SU-DHL-6 (cell line): Measurements from ENCODE around the gene C6orf62.

ENCODE experiments used
- H2AFZ ChIP-seq: fragments of 200-600 bp; sonication (generic); 2 replicates; pipeline ENCODE4 v1.6.1; 2014; ENCODE audit warnings: low read depth, mild to moderate bottlenecking, moderate library complexity, mixed read lengths, antibody characterized with exemption, low read length; ENCODE audit not compliant: severe bottlenecking
- H3F3A ChIP-seq: fragments of 200-600 bp; shearing (Covaris generic); 2 replicates; pipeline ENCODE4 v1.6.0; 2016; ENCODE audit warnings: antibody characterized with exemption, mild to moderate bottlenecking; ENCODE audit not compliant: insufficient read depth
- H3K27ac ChIP-seq: fragments of 200-600 bp; sonication (generic); 2 replicates; pipeline ENCODE4 v1.5.1; 2016; ENCODE audit warnings: low read depth, mild to moderate bottlenecking, low read length, moderate library complexity, mixed read lengths
- H3K27me3 ChIP-seq: fragments of 200-600 bp; sonication (generic), shearing (Covaris generic); 2 replicates; pipeline ENCODE4 v1.6.0; 2014; ENCODE audit warnings: mild to moderate bottlenecking, low read length
- H3K36me3 ChIP-seq: fragments of 200-600 bp; sonication (generic); 2 replicates; pipeline ENCODE4 v1.6.1; 2014; ENCODE audit warnings: mild to moderate bottlenecking, low read length, mixed read lengths
- H3K4me2 ChIP-seq: fragments of 300-600, 200-600 bp; shearing (Covaris generic), sonication (generic); 2 replicates; pipeline ENCODE4 v1.6.0; 2014; ENCODE audit warnings: low read length, low read depth, mild to moderate bottlenecking; ENCODE audit not compliant: poor library complexity, severe bottlenecking
- H3K4me3 ChIP-seq: fragments of 200-600 bp; sonication (generic); 2 replicates; pipeline ENCODE4 v1.5.1; 2014; ENCODE audit warnings: antibody characterized with exemption, low read length, mild to moderate bottlenecking, mixed read lengths; ENCODE audit not compliant: insufficient read depth, poor library complexity, severe bottlenecking
- H3K79me2 ChIP-seq: fragments of 200-600 bp; sonication (generic); 2 replicates; pipeline ENCODE4 v1.6.1; 2014; ENCODE audit warnings: mild to moderate bottlenecking, low read length, moderate library complexity; ENCODE audit not compliant: insufficient read depth
- H3K9ac ChIP-seq: fragments of 200-600 bp; sonication (generic); 2 replicates; pipeline ENCODE4 v1.7.0; 2014; ENCODE audit warnings: mild to moderate bottlenecking, low read length
- H3K9me2 ChIP-seq: fragments of 200-600 bp; sonication (generic); replicated peaks from 2 replicates; pipeline ENCODE4 v1.6.1; 2014; ENCODE audit warnings: low read length; ENCODE audit not compliant: insufficient read depth
- H3K9me3 ChIP-seq: fragments of 200-600 bp; sonication (generic); 2 replicates; pipeline ENCODE4 v1.6.1; 2014; ENCODE audit warnings: low read length, mixed read lengths; ENCODE audit not compliant: insufficient read depth
- H4K20me1 ChIP-seq: fragments of 200-600 bp; sonication (generic); 2 replicates; pipeline ENCODE4 v1.6.1; 2014; ENCODE audit warnings: low read depth, mild to moderate bottlenecking, antibody characterized with exemption, low read length, moderate library complexity, mixed read lengths
- EZH2phosphoT487 ChIP-seq: fragments of 200-600 bp; sonication (generic), shearing (Covaris generic); conservative IDR thresholded peaks from 2 replicates; pipeline ENCODE4 v1.6.1; 2018; ENCODE audit warnings: mild to moderate bottlenecking, antibody characterized with exemption, low read length, moderate library complexity, mixed read lengths
- TF ChIP-seq, protein P1 (sequence below): fragments of 200-600 bp; sonication (generic); IDR thresholded peaks from one replicate; pipeline ENCODE4 v1.5.1; 2017; ENCODE audit warnings: antibody characterized with exemption, mild to moderate bottlenecking, low read length, moderate library complexity; ENCODE audit not compliant: insufficient read depth, poor library complexity, severe bottlenecking

The C6orf62 gene

DNA sequence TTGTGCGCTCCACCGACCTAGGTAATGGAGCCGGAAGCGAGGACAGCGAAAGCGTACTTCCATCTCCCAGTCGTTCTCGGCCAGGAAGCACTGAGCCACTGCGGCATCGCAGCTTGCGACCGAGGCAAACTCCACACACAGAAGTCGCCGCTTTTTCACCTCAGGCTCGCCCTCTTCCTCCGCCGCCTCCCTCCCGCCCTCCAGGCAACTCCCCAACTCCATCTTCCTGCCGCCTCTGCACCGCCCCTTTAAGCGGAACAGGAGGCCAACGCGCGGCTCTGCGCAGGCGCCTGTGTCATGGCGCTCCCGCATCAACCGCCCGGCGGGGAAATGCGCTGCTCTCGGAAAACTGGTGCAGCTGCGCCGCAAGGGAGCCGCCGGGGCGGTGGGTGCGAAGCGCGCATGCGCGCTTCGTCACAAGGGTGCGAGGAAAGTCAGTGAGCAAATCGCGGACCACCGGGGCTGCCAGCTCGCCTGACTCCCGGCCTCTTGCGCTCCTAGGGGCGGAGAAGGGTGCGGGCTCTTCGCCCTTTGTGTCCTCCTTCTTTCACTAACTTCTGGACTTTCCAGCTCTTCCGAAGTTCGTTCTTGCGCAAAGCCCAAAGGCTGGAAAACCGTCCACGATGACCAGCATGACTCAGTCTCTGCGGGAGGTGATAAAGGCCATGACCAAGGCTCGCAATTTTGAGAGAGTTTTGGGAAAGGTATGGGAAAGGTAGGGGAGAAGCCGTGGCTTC lies 52.1 kb downstream of the C6orf62 start, which contains the start of the genes ACOT13 and TDP2:
TSS of gene ACOT13 (plus strand) at position 437 of the 737 bp plus-strand sequence. CDS start at position 624, 187 bp downstream.
TSS of gene TDP2 (minus strand) at position 259 of the 737 bp plus-strand sequence. CDS start at position 222, 37 bp downstream.
- H3K9me2 ChIP-seq, result no peaks in the 10 kb centered on the region
- TF ChIP-seq EZH2phosphoT487, result no peak
- TF ChIP-seq, protein P1, sequence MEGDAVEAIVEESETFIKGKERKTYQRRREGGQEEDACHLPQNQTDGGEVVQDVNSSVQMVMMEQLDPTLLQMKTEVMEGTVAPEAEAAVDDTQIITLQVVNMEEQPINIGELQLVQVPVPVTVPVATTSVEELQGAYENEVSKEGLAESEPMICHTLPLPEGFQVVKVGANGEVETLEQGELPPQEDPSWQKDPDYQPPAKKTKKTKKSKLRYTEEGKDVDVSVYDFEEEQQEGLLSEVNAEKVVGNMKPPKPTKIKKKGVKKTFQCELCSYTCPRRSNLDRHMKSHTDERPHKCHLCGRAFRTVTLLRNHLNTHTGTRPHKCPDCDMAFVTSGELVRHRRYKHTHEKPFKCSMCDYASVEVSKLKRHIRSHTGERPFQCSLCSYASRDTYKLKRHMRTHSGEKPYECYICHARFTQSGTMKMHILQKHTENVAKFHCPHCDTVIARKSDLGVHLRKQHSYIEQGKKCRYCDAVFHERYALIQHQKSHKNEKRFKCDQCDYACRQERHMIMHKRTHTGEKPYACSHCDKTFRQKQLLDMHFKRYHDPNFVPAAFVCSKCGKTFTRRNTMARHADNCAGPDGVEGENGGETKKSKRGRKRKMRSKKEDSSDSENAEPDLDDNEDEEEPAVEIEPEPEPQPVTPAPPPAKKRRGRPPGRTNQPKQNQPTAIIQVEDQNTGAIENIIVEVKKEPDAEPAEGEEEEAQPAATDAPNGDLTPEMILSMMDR, result peak; percentile 47
- peak within 1 kb of the TSS; percentile 76 for H3K9ac ChIP-seq
- H3K36me3 ChIP-seq, result peaks cover 25% of the 10 kb centered on the region
- H3F3A ChIP-seq, result 0 out of 2 replicates have a peak, but pooled peaks cover 12% of the 10 kb centered on the region
- H3K27me3 ChIP-seq, result no peaks in the 10 kb centered on the region
- peak within 1 kb of the TSS; percentile 62 for H3K27ac ChIP-seq
- H2AFZ ChIP-seq, result peak within 1 kb of the TSS; percentile 96
- H3K79me2 ChIP-seq, result peaks cover 45% of the 10 kb centered on the region
- no peaks in the 10 kb centered on the region for H4K20me1 ChIP-seq
- peaks cover 13% of the 10 kb centered on the region; the same call in 1 of the 2 replicates for H3K9me3 ChIP-seq
- H3K4me3 ChIP-seq, result peak within 1 kb of the TSS; percentile 80
- H3K4me2 ChIP-seq, result peak within 1 kb of the TSS; percentile 78

DNA sequence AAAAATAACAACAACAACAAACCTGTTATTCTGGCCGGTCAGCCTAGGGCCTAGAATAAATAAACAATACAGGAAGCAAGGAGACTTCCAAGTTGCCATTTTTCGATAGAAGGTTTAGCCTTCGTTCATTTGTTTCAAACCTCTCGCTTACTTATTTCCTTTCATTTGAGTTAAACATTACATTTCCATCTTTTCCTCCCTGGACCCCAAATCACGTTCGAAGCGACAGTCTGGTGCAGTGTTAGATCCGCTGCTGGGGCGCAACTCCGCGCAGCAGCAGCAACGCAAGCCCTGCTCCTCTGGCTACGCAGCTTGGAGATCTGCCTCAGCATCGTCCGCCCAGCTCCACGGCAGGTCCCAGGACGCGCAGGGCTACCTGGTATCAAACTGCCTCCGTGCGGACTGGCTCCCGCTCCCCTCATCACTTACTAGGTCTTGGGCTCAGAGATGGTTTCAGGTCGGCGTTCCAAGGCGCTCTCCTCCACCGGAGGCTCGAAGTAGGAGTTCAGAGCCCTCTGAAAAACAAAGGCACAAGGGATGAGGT lies 52.8 kb downstream of the C6orf62 start:
- H3K9ac ChIP-seq, result peak overlapping the region; percentile 76
- no peak for TF ChIP-seq EZH2phosphoT487
- peaks cover 22% of the 10 kb centered on the region for H3K36me3 ChIP-seq
- no peaks in the 10 kb centered on the region for H4K20me1 ChIP-seq
- peaks cover 11% of the 10 kb centered on the region; the same call in 1 of the 2 replicates for H3K9me3 ChIP-seq
- H2AFZ ChIP-seq, result peak overlapping the region; percentile 86
- H3K4me3 ChIP-seq, result peak overlapping the region; percentile 80
- no peaks in the 10 kb centered on the region for H3K9me2 ChIP-seq
- 0 out of 2 replicates have a peak, but pooled peaks cover 12% of the 10 kb centered on the region for H3F3A ChIP-seq
- peaks cover 48% of the 10 kb centered on the region for H3K79me2 ChIP-seq
- H3K4me2 ChIP-seq, result peak overlapping the region; percentile 78
- H3K27ac ChIP-seq, result peak overlapping the region; percentile 62
- H3K27me3 ChIP-seq, result no peaks in the 10 kb centered on the region

DNA sequence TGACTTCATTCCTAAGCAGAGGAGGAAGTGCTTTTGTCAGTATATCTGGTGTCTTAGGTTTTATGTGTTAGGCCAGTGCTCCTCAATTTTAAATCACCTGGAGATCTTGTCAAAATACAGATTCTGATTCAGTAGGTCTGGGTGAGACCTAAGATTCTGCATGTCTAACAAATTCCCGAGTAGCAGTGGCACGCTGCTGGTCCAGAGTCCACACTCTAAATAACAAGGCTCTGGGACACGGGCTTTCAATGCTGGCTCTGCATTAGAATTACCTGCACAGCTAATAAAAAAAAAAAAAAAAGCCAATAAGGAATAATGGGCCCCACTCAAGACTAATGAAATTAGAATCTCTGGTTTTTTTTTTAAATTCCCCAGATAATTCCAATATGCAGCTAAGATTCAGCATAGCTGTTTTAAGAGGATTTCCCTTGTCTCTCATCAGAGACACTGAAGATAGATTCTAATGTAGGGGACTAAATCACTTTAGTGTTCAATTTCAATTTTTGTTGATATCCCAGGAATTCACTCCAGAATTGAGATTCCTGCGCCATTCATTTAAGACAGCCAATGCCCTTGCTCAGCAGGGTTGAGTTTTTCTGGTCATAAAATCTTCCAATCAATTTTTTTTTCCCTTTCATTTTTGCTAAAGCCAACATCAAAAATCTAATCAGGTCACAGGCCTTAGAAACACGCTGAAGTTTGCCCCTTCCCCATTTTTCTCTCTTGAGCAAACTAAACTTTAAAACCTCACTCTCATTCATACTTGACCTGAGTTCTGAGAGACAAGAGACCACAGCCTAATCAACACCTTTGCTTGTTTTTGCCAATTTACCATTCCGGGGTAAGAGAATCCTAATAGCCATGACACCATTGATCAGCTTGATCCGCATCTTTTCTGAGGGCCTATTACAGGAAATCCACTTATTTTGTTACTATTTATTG lies 54.6 kb downstream of the C6orf62 start:
- Histone ChIP-seq H3K9me2 (no peaks in the 10 kb centered on the region), H4K20me1 (no peaks in the 10 kb centered on the region), H3K36me3 (peaks cover 11% of the 10 kb centered on the region; the same call in 1 of the 2 replicates), H3K9ac (peak overlapping the region; percentile 76; the same call in 1 of the 2 replicates), H3K4me3 (no peak overlapping the region), H3K79me2 (peaks cover 50% of the 10 kb centered on the region), H3K9me3 (no peaks in the 10 kb centered on the region), H3K27me3 (no peaks in the 10 kb centered on the region), H3K4me2 (peak overlapping the region; percentile 78), H3K27ac (no peak overlapping the region), H3F3A (0 out of 2 replicates have a peak, but pooled peaks cover 5% of the 10 kb centered on the region), H2AFZ (no peak overlapping the region)
- no peak for TF ChIP-seq EZH2phosphoT487
- TF ChIP-seq, protein P1, result no peak
